GM23248 (cell line): Measurements from ENCODE around the gene RGS19. TPM values are rescaled to one million over a fixed set of nuclear protein-coding genes. Genes with fewer than 3 reads are reported as not detected.

Experiments
- DNase-seq: peaks from one replicate; pipeline ENCODE4 v3.0.0-alpha.2; 2015
- H2AFZ ChIP-seq: fragments of 200-600 bp; sonication (generic); 2 replicates; pipeline ENCODE4 v1.6.1; 2016; ENCODE audit warnings: antibody characterized with exemption
- H3F3A ChIP-seq: fragments of 200-600 bp; sonication (generic); 2 replicates; pipeline ENCODE4 v1.6.1; 2016; ENCODE audit warnings: mild to moderate bottlenecking, antibody characterized with exemption, mixed run types; ENCODE audit not compliant: insufficient read depth
- H3K27ac ChIP-seq: fragments of 200-600 bp; sonication (generic); 2 replicates; pipeline ENCODE4 v1.5.1; 2016; ENCODE audit warnings: mild to moderate bottlenecking
- H3K27me3 ChIP-seq: fragments of 200-600 bp; sonication (generic); replicated peaks from 2 replicates; pipeline ENCODE4 v1.6.1; 2016; ENCODE audit warnings: mild to moderate bottlenecking; ENCODE audit not compliant: insufficient read depth
- H3K36me3 ChIP-seq: fragments of 200-600 bp; sonication (generic); 2 replicates; pipeline ENCODE4 v1.6.1; 2016; ENCODE audit warnings: low read depth, mild to moderate bottlenecking
- H3K4me1 ChIP-seq: fragments of 200-600 bp; sonication (generic); 2 replicates; pipeline ENCODE4 v1.6.1; 2016; ENCODE audit warnings: mild to moderate bottlenecking; ENCODE audit not compliant: insufficient read depth
- H3K4me2 ChIP-seq: fragments of 200-600 bp; sonication (generic); one replicate; pipeline ENCODE4 v1.6.1; 2016; ENCODE audit warnings: mild to moderate bottlenecking; ENCODE audit not compliant: unreplicated experiment
- H3K4me3 ChIP-seq: fragments of 200-600 bp; sonication (generic); 2 replicates; pipeline ENCODE4 v1.5.1; 2016; ENCODE audit warnings: mild to moderate bottlenecking
- H3K79me2 ChIP-seq: fragments of 200-600 bp; sonication (generic); 2 replicates; pipeline ENCODE4 v1.6.1; 2016; ENCODE audit warnings: mild to moderate bottlenecking; ENCODE audit not compliant: insufficient read depth
- H3K9ac ChIP-seq: fragments of 200-600 bp; sonication (generic); 2 replicates; pipeline ENCODE4 v1.6.1; 2016; ENCODE audit warnings: mild to moderate bottlenecking
- H3K9me2 ChIP-seq: fragments of 200-600 bp; sonication (generic); 2 replicates; pipeline ENCODE4 v1.6.1; 2016; ENCODE audit warnings: mixed run types, mild to moderate bottlenecking, moderate library complexity; ENCODE audit not compliant: insufficient read depth
- H3K9me3 ChIP-seq: fragments of 200-600 bp; sonication (generic); one replicate; pipeline ENCODE4 v1.6.1; 2017; ENCODE audit warnings: low read depth
- H4K20me1 ChIP-seq: fragments of 200-600 bp; sonication (generic); 2 replicates; pipeline ENCODE4 v1.6.0; 2016; ENCODE audit not compliant: insufficient read depth
- EZH2 ChIP-seq: fragments of 200-600 bp; sonication (generic); IDR thresholded peaks from 2 replicates; pipeline ENCODE4 v1.6.1; 2018; ENCODE audit warnings: antibody characterized with exemption, mild to moderate bottlenecking; ENCODE audit not compliant: insufficient read depth, poor library complexity, severe bottlenecking
- EZH2phosphoT487 ChIP-seq: fragments of 200-600 bp; sonication (generic); IDR thresholded peaks from 2 replicates; pipeline ENCODE4 v1.6.1; 2018; ENCODE audit warnings: antibody characterized with exemption, moderate library complexity, mild to moderate bottlenecking, low read depth; ENCODE audit not compliant: insufficient read depth
- WGBS, 2 experiments: methylation state at CpG; one replicate each; pipeline ENCODE4 v1.1.6; 2015 to 2017; ENCODE audit warnings: low lambda C conversion rate in 2 of 2, low coverage in 1 of 2; ENCODE audit errors: missing lambda C conversion rate in 2 of 2; 5-methylcytosine and 5-hydroxymethylcytosine counted together
- in situ Hi-C: fragments of 300-500 bp; cut with MboI; formaldehyde crosslinking; loops from 2 replicates; pipeline ENCODE4 v1.15.0; 2020
- polyA plus RNA-seq: library from polyadenylated mRNA; unstranded; fragments of >200 nt; fragmentation: Nextera tagmentation; extraction: Ambion mirVana; gene quantifications from 2 replicates; pipeline ENCODE4 v1.2.1, GENCODE V29; 2016
- total RNA-seq: library from RNA; depleted of rRNA; stranded (reverse); fragments of >200 nt; shearing (Covaris generic); gene quantifications from 2 replicates; pipeline ENCODE4 v1.2.3, GENCODE V29; 2014

RGS19 gene
- total and polyA plus RNA-seq, 2 experiments from 2014 or later = 13.2 to 18.7 TPM

DNA sequence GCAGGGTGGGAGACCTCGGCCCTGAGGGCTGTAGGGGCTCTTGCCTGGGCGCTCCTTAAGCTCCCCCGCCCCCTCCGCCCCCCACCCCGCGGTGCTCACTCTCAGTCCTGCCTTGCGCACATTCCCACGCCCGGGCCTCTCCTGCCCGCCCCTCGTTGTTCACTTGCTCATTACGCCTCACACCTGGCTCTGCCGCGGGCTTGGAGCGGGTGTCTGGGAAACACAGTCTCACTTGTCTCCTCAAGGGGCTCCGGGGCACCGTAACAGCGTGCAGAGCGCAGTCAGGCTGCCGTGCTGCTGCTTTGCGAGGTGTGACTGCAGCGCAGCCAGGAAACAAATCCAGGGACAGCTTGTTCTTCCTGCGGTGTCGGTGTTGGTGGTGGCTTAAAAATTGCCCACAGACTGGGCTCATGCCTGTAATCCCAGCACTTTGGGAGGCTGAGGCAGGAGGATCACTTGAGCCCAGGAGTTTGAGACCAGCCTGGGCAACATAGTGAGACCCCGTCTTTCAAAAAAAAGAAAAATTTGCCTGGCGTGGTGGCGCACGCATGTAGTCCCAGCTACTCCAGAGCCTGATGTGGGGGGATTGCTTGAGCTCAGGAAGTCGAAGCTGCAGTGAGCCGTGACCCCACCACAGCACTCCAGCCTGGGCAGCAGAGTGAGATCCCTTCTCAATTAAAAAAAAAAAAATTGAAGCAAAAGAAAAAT, 23.5 kb upstream of the RGS19 start:
- no peak overlapping the region for H3K27ac ChIP-seq
- TF ChIP-seq EZH2phosphoT487 (no peak), EZH2 (peak; percentile 42)
- no peak for DNase-seq
- H3K9ac ChIP-seq = no peak overlapping the region
- H3K36me3 ChIP-seq = no peaks in the 10 kb centered on the region
- H3K9me2 ChIP-seq = no peaks in the 10 kb centered on the region
- H3K79me2 ChIP-seq = no peaks in the 10 kb centered on the region
- no peaks in the 10 kb centered on the region for H4K20me1 ChIP-seq
- 19 to 24% methylated on average over 22 to 30 of the region's 30 CpGs for WGBS, 2 experiments
- H2AFZ ChIP-seq = no peak overlapping the region
- no peak overlapping the region for H3K4me2 ChIP-seq
- H3K27me3 ChIP-seq = peaks cover 35% of the 10 kb centered on the region
- no peaks in the 10 kb centered on the region for H3K9me3 ChIP-seq
- no peak overlapping the region for H3K4me3 ChIP-seq
- no peaks in the 10 kb centered on the region for H3K4me1 ChIP-seq
- in situ Hi-C loops = no loop called here
- H3F3A ChIP-seq = no peaks in the 10 kb centered on the region

DNA sequence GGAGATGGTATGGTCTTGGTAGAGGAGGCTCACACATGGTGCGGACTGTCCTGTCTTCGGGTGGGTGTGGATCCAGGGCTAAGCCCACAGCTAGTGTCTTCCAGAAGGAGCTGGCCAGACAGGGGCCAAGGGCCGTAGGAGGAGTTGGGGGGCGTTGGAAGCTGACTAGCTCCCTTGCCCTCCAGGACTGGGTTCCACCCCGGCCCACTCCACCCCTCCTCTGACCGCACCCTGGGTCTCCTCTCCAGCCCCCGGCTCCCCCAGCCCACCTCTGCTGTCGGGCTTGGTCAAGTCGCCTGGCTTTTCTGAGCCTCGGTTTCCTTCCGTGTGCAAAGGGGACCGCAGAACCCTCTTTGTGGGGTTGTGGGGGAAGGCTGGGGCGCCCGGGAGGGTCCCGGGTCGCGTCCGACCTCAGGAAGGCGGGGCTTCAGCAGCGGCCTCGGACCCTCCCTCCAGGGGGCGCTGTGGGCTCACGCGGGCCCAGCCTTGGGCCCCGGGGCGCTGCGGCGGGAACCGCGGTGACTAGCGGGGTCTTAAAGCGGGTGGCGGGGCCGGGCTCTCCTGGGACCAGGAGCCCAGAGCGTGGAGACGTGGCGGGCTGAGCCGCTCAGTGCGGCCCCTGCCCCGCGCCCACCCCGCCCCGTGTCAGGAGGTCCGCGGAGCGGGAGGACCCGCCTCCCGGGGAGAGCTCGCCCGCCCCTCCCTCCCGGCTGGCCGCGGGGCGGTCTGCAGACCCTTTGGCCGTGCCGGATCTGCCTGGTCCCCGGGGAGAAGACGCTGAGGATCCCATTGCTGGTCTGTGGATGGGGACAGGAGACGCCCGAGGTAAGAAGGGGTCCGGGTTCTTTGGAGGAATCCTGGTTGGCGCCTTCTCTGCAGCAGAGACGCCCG, 22.7 kb upstream of the RGS19 start:
- H3K36me3 ChIP-seq = no peaks in the 10 kb centered on the region
- H3K27ac ChIP-seq = no peak overlapping the region
- 7 to 26% methylated on average over 8 to 37 of the region's 64 CpGs for WGBS, 2 experiments
- H3K9ac ChIP-seq = no peak overlapping the region
- no peaks in the 10 kb centered on the region for H4K20me1 ChIP-seq
- peaks cover 35% of the 10 kb centered on the region for H3K27me3 ChIP-seq
- H3K4me2 ChIP-seq = no peak overlapping the region
- H3K79me2 ChIP-seq = no peaks in the 10 kb centered on the region
- in situ Hi-C loops = no loop called here
- H3K9me2 ChIP-seq = no peaks in the 10 kb centered on the region
- no peak overlapping the region for H2AFZ ChIP-seq
- no peaks in the 10 kb centered on the region for H3K4me1 ChIP-seq
- DNase-seq = peak; percentile 39
- H3K9me3 ChIP-seq = no peaks in the 10 kb centered on the region
- H3F3A ChIP-seq = no peaks in the 10 kb centered on the region
- H3K4me3 ChIP-seq = no peak overlapping the region
- TF ChIP-seq EZH2phosphoT487 (no peak), EZH2 (peak; percentile 55)

DNA sequence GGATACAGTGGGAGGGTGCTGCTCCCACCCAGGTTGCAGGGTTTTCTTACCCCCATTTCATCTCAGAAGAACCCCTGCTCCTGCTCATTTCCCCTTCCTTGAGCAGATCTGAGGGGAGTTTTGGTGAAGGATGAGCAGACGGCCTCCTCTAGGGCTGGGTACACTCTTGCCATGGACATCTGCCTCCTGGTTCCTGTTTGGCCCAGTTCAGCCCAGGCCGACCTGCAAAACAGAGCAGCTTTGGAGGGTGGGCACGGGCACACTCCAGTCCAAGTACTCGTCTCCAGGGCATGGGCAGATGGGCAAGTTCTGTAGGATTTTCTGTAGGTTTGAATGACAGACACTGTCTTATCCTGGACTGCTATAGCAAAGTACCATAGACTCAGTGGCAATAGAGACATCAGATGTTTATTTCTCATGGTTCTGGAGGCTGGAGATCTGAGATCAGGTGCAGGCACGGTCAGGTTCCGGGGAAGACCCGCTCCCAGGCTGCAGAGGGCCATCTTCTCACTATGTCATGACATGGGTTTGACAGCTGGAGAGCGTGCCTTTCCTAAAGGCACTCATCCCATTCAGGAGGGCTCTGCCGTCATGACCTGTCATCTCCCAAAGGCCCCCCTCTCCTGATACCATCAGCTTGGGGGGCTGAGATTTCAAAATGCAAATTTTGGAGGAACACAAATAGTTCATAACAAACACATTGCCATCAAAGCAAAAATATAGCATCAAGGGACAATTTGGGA, 21.8 kb upstream of the RGS19 start:
- no peaks in the 10 kb centered on the region for H3K9me3 ChIP-seq
- H3K9ac ChIP-seq = no peak overlapping the region
- no peaks in the 10 kb centered on the region for H3K4me1 ChIP-seq
- no peak for DNase-seq
- no peaks in the 10 kb centered on the region for H3K79me2 ChIP-seq
- H3K27ac ChIP-seq = no peak overlapping the region
- H3K27me3 ChIP-seq = peaks cover 35% of the 10 kb centered on the region
- H3K4me2 ChIP-seq = no peak overlapping the region
- 63 to 65% methylated on average over 9 of the region's 9 CpGs for WGBS, 2 experiments
- H4K20me1 ChIP-seq = no peaks in the 10 kb centered on the region
- H3K9me2 ChIP-seq = no peaks in the 10 kb centered on the region
- no peak overlapping the region for H3K4me3 ChIP-seq
- no peaks in the 10 kb centered on the region for H3K36me3 ChIP-seq
- TF ChIP-seq EZH2phosphoT487 = no peak
- TF ChIP-seq EZH2 = no peak
- in situ Hi-C loops = no loop called here
- H3F3A ChIP-seq = no peaks in the 10 kb centered on the region
- no peak overlapping the region for H2AFZ ChIP-seq

DNA sequence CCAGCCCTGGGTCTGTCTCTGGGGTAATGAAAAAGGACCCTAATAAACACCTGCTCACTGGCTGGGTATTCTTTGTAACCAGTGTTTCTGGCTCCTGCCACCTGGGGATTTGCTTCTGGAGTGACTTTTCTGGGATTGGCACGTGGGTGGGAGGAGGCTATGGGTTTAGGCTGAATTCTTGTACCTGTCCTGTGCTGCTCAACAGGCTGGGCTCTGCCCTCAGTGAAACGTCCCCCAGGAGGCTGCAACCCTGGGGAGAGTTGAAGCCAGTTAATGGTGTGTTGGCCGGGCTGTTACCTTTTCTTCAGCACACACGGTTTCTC, 21.2 kb upstream of the RGS19 start:
- Histone ChIP-seq H3K36me3 (no peaks in the 10 kb centered on the region), H4K20me1 (no peaks in the 10 kb centered on the region), H3K79me2 (no peaks in the 10 kb centered on the region), H3K4me2 (no peak overlapping the region), H3K9me3 (no peaks in the 10 kb centered on the region), H3K4me1 (no peaks in the 10 kb centered on the region), H3F3A (no peaks in the 10 kb centered on the region), H3K9me2 (no peaks in the 10 kb centered on the region), H3K4me3 (no peak overlapping the region), H2AFZ (no peak overlapping the region), H3K27me3 (peaks cover 35% of the 10 kb centered on the region), H3K9ac (no peak overlapping the region), H3K27ac (no peak overlapping the region)
- TF ChIP-seq EZH2phosphoT487 (no peak), EZH2 (no peak)
- WGBS, 2 experiments = 34 to 51% methylated on average over 4 of the region's 4 CpGs
- in situ Hi-C loops = no loop called here
- DNase-seq = no peak
